ENCODE results near the gene CACNA2D2.
A peak's percentile ranks its signal among the peaks of the same experiment; 100 is the strongest.

The CACNA2D2 gene

DNA sequence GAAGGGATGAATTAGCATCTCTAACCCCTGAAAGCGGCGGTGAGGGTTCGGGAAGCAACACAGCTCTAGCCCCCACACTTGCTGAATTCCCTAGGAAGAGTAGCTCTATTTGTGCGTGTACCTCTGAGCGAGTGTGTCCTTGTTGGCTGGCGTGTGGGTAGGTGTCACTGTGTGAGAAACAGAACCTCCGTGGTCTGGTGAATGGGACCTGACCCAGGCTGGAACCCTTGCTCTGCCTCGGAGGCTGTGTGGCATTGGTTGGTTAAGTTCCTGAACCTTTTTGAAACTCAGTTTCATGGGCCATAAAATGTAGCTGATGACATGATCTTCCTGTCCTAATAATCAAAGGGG, 143.7 kb downstream of the CACNA2D2 start:
- DNase-seq = no peak

DNA sequence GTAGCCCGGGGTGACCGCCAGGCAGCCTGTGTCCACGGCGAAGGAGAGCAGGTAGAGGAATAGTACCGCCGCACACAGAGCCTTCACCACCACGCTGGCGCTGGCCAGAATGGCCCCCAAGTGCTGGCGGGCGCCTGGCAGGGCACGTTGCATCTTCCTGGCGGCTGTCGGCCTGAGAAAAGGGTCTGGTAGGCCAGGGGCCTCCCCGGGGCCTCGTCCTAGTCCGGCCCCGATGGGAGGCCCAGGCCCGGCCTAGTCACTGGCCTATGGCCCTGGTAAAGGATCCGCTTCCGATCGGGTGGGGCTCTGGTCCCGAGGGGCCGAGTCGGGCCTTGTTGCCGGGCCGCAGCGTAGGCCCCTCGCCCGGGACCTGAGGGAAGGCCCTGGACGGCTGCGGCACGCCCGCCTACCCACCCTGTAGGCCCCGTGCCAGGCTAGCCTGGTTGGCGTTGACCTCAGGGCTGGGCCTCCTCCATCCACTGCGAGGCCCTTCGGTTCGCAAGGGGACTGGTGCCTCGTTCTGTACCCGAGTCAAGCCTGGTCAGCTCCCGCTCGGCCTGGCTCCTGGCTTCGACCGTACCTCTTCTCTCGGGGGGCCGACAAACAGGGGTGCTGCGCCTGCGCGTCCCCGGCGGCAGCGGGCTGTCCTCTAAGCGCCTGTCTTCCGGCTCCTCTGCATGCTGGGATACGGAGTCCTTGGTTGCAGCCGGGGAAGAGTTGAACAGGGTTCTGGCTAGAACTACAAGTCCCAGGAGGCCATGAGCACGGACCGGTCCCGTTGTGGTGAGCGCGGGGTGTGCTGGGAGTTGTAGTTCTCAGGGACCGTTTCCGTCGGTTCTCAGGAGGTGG, 144.3 kb downstream of the CACNA2D2 start, which contains the start of gene TMEM115:
TSS of gene TMEM115 (minus strand) at position 611 of the 849 bp plus-strand sequence. CDS start at position 153, 458 bp downstream.
- DNase-seq = peak; percentile 88

DNA sequence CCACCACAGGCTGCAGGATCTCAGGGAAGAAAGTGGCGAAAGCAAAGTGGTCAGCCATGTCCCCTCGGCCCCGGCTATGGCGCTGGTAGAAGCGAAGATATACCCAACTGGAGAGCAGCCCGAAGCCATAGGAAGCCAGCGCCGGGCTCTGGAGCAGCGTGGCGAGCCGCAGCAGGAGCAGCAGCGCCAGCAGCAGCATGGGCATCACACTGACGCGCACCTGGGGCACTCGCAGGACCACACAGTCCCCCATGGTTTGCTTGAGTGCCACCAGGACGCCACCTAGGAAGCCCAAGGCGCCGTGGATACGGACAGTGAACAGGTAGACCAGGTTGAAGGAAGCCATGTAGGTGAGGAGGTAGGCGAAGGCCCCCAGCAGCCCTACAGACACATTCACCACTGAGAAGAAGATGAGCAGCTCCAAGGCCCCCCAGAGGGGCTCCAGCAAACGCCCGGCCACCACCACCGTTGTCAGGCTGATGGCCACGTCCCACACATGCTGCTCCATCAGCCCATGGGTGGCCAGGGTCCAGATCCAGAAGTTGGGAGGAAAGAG, 145.0 kb downstream of the CACNA2D2 start:
- DNase-seq = no peak

DNA sequence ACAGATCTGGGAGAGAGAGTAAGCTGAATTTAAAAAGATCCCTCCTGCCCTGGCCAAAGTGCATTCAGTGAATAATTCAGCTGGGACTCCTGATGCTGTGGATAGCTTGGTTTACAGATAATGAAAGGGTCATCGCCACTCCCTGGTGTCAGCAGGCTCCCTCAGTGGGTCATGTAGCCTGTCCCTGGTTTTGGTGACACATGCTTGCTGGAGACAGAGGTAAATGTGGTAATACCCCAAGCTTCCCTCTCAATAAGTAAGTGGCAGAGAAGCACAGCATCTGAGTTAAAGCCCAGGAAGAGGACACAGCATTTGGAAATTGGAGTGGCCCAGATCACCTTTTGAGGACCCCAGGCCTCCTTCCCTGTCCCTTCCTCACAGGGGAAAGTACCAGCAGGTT, 146.0 kb downstream of the CACNA2D2 start:
- no peak for DNase-seq

DNA sequence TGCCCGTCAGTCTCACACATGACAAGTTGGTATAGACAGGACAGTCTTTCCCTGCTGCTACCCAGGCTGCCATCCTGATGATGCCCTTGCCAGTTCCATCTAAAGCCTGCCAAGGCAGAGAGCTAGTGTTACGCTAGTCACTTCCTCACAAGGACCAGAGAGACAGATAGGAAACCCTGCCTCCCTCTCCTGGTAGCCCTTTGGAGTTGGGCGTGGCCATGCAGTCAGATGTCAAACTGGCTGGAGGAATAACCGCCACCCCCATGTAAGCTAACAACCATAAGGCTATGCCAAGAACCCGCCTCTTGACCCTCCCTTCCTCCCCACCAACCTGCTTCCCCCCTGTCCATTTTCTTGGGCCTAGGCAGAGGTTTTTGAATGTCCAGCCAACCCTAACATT, 146.9 kb downstream of the CACNA2D2 start:
- no peak for DNase-seq

DNA sequence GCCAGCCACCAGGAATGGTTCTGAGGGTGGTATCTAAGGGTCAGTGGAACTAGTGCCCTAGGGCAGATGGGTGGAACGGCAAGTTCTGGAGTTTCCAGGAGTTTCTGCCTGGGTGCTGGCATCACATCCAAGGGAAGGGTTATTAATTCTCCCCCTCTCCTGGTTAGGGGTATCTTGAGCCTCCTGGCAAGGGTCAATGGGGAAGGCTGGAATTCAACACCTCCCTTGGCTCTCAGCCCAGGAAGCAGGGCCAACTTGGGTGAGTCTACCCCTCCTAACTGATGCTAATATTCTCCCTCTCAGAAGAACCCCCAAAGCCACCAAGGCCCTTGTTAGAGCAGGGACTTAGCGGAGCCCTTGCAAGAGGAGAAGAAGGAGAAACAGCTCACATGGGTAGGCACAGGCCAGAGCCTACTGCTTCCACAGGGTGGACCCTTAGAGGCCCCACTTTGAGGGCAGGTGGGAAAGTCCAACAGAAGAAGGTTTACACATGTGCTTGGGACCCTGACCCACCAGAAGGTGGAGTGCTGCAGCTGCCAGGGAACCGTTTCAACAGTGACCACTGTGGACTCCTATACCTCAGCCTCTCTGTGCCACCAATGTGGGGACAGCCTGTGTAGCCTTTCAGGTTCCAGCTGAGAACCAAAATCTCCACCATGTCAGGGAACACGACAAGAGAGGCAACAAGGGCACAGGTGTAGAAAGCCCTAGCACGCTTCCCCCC, 147.4 kb downstream of the CACNA2D2 start:
- no peak for DNase-seq

DNA sequence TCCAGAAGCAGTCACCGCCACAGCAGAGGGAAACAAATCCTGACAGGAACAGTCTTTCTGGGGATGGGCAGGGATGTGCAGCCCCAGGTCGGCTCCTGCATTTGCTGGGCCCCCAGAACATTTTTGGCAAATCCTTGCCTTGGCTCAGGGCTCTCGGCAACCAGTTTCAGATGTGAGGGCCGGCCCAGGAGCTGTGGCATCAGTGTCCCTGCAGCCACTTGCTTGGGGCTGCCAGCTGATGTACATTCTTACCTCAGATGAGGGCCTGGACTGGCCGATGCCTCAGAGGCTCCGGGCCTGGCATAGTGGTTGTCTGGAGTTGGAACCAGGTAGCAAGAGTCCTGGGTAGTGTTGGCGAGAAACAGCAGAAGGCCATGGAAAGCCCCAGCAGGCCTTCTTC, 148.6 kb downstream of the CACNA2D2 start:
- DNase-seq = no peak

DNA sequence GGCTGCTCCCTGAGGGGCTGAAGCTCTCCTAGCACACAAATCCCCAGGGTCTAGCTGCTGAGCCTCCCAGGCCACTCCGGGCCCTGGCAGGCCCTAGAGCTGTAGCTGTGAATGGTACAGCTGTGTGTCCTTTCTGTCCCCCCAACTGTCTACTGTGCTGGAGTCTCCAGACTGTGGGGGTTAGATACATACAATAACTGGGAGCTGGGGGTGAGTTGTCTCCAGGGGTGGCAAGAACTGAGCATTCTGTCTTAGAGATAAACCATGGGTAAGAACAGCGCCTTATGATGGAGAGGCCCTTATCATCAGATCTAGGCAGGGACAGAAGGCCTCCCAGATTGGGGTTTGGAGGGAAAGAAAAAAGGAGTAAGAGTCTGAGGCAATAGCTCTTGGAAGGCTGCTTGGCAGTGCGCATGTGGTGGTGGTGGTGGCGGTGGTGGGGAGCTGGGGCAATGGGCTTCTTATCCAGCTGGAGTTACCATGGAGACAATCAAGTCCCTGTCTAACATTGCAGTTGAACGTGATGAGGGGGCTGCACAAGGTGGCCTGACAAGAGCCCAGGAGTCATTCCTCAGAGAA, 149.2 kb downstream of the CACNA2D2 start:
- DNase-seq = no peak

DNA sequence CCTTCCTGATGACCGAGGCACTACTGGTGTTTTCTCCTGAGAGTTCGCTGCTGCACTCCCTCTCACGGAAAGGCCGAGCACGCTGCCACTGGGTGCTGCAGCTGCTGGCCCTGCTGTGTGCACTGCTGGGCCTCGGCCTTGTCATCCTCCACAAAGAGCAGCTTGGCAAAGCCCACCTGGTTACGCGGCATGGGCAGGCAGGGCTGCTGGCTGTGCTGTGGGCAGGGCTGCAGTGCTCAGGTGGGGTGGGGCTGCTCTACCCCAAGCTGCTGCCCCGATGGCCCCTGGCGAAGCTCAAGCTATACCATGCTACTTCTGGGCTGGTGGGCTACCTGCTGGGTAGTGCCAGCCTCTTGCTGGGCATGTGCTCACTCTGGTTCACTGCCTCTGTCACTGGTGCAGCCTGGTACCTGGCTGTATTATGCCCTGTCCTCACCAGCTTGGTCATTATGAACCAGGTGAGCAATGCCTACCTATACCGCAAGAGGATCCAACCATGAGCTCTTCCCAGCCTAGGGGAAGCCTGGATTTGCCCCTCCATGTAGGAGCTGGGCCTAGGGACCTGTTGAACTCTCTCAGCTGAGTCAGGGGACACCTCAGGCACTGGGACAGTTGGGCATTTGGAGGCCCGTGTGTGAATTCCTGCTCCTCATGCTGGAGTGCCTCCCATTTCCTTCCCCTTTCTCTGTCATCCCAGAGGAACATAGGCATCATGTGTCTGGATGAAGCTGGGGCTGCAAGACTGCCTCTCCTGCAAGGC, 150.0 kb downstream of the CACNA2D2 start:
- no peak for DNase-seq

DNA sequence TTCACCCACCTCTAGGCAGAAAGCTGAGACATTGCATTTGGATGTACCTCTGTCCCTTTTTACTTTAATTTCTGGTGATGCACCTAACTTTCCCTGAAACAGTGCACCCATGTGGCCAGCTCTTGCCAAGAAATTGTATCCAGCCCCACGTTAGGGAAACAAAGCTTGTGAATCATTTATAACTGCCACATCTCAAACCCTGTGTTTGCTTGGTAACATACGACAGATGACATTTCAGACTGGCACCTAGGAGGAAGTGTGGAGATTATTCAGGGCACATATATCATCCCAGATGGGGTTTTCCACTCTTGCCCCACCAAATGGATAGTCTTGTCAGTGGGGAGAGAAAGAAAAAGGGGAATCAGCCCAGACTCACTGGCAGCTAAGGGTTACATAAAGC, 150.7 kb downstream of the CACNA2D2 start:
- no peak for DNase-seq

DNA sequence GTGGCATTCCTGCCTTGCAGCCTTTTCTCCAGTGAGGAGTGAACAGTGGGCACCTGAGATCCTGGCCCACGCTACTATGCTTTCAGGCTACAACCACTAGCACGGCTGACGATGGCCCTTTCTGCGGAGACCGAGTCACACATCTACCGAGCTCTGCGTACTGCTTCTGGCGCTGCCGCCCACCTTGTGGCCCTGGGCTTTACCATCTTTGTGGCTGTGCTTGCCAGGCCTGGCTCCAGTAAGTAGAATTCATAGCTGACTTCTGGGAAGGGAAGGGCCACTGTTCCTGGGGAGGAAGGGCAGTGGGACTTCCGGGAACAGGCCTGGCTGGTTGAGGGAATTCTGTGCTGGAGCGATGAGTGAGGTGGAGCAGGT, 152.1 kb downstream of the CACNA2D2 start:
- DNase-seq = no peak

DNA sequence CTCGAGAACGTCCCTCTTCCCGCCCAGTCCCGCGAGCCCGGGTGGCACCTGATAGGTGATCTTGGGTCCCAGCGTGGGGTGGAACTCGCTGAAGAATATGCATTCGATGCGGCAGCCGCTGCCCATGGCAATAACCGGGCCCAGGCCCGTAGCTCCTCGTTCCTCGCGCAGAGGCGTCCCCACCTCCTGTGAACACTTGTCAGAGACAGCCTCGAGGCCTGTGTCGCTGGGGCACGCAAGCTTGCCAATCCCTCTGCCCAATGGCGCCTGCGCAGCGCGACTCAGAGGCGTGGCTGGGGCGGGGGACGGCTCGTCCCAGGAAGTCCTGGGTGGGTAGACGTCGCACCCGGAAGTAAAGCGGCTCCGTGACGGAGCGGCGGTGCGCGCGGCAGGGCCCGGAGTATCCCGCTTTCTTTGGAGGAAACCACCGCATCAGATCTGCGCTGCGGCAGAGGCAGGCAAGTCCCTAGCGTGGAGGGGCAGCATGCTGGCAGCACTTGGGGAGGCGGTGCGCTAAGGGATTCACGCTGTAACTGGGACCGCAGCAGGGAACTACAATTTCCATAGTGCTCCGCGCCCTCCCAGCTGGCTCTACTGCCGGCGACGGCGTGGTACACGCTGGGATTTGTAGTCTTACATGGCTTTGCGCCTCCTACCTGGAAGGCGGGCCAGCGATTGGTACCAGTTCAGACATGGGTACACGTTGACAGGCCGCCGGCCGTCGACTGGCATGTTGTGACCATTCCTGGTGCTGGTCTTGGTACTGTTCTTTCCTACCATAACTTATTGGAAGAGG, 152.7 kb downstream of the CACNA2D2 start, which contains the start of the genes CYB561D2 and NPRL2:
TSS of gene CYB561D2 (plus strand) at position 336 of the 796 bp plus-strand sequence. CDS start 572 bp downstream, outside the sequence.
TSS of gene NPRL2 (minus strand) at position 249 of the 796 bp plus-strand sequence. CDS start at position 126, 123 bp downstream.
- peak; percentile 23 for DNase-seq

DNA sequence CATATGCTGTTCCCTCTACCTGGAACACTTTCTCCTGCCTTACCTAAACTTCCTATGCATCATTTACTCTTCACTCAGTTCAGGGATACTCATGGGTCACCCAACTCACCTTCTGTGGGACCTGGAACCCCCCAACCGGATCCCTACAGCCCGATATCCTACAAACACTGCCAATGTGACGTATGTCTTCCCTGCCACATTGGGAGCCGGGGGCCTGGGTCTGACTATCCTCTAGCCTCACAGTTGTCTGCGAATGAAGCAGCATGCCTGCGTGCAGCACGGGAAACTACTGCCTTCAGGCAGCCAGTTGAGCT, 153.3 kb downstream of the CACNA2D2 start:
- no peak for DNase-seq

DNA sequence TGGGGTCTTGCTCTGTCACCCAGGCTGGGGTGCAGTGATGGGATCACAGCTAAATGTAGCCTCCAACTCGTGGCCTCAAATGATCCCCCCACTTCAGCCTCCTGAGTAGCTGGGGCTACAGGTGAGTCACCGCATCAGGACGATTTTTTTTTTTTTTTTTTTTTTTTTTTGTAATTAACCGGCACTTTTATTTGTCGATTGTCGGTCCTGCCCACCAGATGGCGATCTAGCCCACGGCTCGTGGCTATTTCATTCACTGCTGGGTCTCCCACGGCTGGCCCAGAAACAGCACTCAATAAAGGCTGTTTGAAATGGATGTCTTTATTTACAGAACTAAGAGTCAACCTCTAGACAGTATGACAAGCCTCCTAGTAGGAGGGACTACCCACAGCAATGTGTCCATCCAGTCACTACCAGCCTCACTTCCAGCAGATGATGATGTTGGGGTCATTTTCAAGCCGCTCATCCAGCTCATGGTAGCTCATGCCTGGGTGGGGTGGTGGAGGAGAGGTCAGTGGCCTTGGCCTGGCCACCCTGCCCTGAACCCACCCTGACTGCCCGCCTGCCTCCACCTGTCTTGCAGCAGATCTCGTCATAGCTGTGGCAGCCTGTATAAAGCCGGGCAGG, 156.1 kb downstream of the CACNA2D2 start:
- DNase-seq = no peak

DNA sequence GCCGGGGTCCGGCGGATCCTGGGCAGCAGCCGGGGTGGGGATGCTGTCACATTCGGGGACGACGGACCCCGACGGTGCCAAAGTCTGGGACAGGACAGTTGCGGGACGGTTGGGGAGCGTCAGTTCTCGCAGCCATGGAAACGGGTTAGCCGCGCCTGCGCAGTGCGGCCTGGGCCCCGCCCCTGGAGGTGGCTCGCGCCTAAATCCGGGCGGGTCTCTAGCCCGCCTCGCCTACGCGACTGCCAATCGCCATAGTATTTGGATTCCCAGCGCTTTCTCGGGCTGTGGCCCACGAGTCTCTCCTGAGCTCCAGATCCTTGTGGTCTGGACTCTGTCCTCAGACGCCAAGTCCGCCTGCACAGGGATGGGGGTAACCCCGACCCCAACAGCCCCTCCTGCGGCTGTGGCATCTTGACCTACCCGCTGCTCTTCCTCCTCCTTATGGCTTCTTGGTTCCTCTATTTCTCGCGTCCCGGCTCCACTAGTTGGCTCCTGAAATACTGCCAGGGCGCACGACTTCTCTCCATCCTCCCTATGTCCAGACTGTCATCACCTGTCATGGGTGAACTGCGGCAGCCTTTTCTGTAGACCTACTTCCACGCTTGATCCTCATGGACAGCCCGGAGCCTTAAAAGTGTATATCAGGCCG, 157.7 kb downstream of the CACNA2D2 start, which contains the start of gene ZMYND10:
TSS of gene ZMYND10 (minus strand) at position 147 of the 649 bp plus-strand sequence. CDS start 153 bp downstream, outside the sequence.
- no peak for DNase-seq

DNA sequence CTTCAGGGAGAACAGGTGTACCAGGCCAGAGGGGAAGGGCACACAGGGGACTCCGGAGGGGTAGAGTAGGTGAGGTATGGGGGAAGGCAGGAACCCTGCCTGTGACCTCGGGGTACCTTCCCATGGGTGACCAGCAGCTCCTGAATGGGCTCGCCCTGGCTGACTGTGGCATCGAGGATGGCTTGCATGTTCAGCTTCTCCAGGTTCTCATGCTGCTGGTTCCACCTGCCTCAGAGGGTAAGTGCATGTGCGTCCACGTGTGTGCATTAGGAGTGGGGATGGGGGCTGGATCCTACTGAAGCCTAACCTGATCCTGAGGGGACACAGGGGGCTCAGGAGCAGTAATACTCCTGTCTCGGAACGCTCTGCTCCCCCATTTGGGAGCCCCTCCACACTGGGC, 158.4 kb downstream of the CACNA2D2 start:
- no peak for DNase-seq

DNA sequence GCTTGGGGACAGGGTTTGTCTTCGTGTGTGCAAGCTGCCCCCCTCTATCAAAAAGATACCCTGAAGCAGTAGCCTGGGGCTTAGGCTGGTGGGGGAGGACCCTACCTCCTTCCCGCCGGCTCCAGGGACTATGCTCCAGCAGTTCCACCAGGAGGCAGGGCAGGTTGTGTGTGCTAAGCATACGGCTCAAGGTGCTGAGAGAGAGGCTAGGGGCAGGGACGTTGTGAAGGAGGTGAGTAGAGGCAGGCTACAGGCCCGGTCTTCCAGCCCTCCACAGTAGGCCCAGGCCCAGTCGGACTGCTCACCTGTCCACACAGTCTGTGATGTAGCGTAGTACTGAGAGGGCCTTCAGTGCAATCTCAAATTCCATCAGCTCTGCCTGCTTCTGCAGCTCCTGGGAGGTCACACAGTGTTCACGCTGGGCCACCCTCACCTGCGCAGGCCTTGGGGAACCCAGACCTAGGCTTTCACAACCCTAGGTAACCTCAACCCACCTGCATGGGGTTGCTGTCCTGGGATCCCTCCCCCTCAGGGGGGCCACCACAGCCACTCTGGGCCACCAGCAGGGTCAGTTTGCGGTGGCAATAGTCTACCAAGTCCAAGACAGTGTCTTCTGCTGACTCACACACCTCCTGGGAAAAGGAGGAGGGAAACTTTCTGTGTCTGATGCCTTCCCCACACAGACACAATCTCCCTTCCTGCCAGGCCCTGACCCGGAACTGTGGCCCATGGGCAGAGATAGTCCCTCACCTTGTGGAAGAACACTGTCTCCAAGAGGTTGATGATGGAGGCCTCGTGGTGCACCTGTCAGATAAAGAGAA, 160.4 kb downstream of the CACNA2D2 start:
- DNase-seq = no peak

DNA sequence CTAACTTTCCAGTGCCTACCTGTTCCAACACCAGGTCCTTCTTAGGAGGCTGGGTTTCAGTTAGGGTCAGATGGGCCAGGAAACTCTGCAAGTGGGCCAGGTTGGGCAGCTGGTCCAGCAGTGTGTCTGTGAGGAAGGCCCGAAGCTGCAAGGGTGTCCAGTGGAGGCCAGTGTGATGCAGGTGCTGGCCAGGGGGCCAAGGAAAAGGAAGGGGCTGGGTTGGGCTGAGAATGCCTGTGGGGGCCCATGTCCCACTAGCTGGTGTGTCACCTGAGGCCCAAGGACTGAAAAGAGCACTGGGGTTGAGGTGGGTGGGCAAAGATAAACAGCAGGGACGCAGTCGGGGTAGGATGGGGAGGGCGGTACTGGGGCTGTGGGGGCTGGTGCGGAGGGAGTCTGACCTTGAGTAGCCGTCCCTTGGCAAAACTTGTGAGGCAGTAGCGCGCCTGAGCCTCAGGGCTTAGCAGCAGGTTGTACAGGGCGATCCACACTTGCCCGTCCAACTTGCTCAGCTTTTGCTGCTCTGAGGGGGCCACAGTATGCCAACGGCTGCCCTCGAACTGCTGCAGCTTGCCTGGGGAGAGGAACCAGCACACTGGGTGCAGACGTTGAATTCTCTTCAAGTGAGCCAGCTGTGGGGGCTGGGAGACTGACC, 161.3 kb downstream of the CACNA2D2 start:
- no peak for DNase-seq

DNA sequence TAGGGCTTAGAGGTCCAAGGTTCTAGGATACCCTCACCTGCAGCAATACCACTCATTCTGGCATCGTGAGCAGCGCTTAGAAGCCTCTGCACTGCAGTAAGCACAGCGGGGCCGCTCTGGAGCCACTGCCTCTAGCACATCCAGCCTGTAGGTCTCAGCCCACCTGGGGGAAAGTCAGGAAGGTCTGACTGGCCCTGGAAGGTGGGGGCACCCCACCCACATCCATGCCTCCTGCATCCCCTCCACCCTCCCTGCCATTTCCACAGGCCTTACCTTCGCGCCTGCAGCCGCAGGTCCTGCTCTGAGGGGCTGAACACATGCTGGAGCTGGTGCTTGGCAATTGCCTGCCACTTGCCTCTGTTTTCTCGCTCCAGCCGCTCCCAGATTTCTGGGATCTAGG, 161.9 kb downstream of the CACNA2D2 start:
- DNase-seq = no peak
